ENCODE data around the gene CFAP299. TPM values are rescaled to one million over a fixed set of nuclear protein-coding genes. Genes with fewer than 3 reads are reported as not detected.
"Not testable (repeated sequence)": the region's sequence is repeated elsewhere in the genome, so short reads cannot be mapped to it uniquely, and the experiment has no call there.

CFAP299 gene
- total RNA-seq, 6 experiments from 2014 or later, result not detected

DNA sequence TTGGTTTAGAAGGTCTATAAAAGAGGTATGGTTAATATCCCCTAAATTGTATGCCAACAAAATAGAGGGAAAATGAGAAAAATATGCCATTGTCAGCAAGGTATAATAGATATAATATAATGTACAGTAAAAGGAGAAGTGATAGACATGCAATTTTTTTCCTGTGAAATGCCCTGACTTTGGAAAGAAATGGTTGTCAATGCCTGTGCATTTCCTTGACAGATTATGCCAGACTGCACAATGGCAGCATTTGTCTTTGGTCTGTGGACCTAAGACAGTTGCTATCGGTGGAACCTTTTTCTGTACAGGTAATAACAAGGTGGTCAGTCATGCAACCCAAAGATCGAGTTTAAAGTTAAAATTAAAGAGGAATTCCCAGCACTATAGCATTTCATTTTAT lies 301.7 kb downstream of the CFAP299 start:
- Histone ChIP-seq H3K27me3 (no peaks in the 10 kb centered on the region), H3K4me3 (no peak overlapping the region), H3K9me3 (no peaks in the 10 kb centered on the region), H3K4me1 (no peaks in the 10 kb centered on the region), H3K36me3 (no peaks in the 10 kb centered on the region), H3K27ac (no peak overlapping the region)
- ATAC-seq (no peak), DNase-seq (no peak)
- 49% methylated on average over 2 of the region's 2 CpGs for whole genome bisulfite sequencing (ENCODE audit: insufficient coverage, low coverage, low lambda C conversion rate, missing lambda C conversion rate)
- TF ChIP-seq CTCF (IDR thresholded peaks at IDR 0.05) (no peak), POLR2A (IDR thresholded peaks at IDR 0.05) (no peak)
- intact Hi-C loops (cut with DNase I), result no loop called here

GRCh38 chr4:80646061-80646460 lies 310.5 kb downstream of the CFAP299 start:
- DNase-seq (no peak), ATAC-seq (no peak)
- TF ChIP-seq POLR2A (IDR thresholded peaks at IDR 0.05) (no peak), CTCF (IDR thresholded peaks at IDR 0.05) (no peak)
- no peaks in the 10 kb centered on the region for H3K9me3 ChIP-seq
- no peak overlapping the region for H3K4me3 ChIP-seq
- no peaks in the 10 kb centered on the region for H3K36me3 ChIP-seq
- H3K4me1 ChIP-seq, result no peaks in the 10 kb centered on the region
- H3K27ac ChIP-seq, result no peak overlapping the region
- 28% methylated on average over 2 of the region's 2 CpGs for WGBS (ENCODE audit: insufficient coverage, low coverage, low lambda C conversion rate, missing lambda C conversion rate)
- intact Hi-C loops (cut with DNase I), result no loop called here
- no peaks in the 10 kb centered on the region for H3K27me3 ChIP-seq

DNA sequence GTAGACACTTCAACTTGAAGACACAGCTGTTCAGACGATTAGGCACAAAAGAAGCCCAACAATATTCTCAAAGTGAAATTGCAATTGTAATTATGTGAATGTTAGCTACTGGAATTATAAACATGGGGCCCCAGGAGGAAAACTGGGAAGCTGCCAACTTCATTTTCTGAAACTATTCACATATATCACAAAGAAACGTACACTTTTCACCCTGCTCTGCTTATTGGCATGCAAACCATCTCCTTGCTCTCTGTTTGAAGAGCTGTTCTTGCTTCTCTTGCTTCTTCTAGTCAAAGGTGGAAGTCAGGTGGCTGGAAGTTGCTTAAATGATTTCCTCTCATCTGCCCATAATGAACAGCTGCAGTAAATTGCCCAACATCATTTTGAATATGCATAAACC lies 320.1 kb downstream of the CFAP299 start:
- Histone ChIP-seq H3K4me3 (no peak overlapping the region), H3K27me3 (no peaks in the 10 kb centered on the region), H3K4me1 (no peaks in the 10 kb centered on the region), H3K9me3 (no peaks in the 10 kb centered on the region), H3K27ac (no peak overlapping the region), H3K36me3 (no peaks in the 10 kb centered on the region)
- intact Hi-C loops (cut with DNase I), result no loop called here
- ATAC-seq (no peak), DNase-seq (no peak)
- 52% methylated on average over 2 of the region's 2 CpGs for WGBS (ENCODE audit: insufficient coverage, low coverage, low lambda C conversion rate, missing lambda C conversion rate)
- TF ChIP-seq POLR2A (IDR thresholded peaks at IDR 0.05) (no peak), CTCF (IDR thresholded peaks at IDR 0.05) (no peak)

DNA sequence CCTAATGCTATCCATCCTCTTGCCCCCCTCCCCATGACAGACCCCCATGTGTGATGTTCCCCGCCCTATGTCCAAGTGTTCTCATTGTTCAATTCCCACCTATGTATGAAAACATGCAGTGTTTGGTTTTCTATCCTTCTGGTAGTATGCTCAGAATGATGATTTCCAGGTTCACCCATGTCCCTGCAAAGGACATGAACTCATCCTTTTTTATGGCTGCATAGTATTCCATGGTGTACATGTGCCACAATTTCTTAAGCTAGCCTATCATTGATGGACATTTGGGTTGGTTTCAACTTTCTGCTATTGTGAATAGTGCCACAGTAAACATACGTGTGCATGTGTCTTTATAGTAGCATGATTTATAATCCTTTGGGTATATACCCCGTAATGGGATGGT lies 334.6 kb downstream of the CFAP299 start:
- WGBS (ENCODE audit: insufficient coverage, low coverage, low lambda C conversion rate, missing lambda C conversion rate), result 91% methylated on average over 3 of the region's 3 CpGs

DNA sequence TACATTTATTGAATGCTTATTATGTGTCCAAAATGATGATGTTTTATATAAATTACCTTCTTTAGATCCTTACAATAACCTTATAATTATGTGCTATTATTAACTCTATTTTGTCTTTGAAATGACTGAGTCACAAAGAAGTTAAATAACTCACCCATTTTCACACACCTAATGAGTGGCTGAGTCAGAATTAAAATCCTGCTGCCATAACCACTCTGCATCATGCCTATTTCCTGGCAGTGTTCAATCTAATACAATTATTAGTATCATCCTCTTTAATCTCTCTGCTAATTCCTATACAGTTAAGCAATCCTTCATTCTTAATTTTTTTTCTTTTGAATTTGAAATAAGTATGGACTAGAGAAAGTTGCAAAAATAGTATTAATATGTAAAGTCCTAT lies 342.9 kb downstream of the CFAP299 start:
- Histone ChIP-seq H3K4me1 (no peaks in the 10 kb centered on the region), H3K27ac (no peak overlapping the region), H3K9me3 (no peaks in the 10 kb centered on the region), H3K27me3 (no peaks in the 10 kb centered on the region), H3K4me3 (no peak overlapping the region), H3K36me3 (no peaks in the 10 kb centered on the region)
- no peak for DNase-seq
- no peak for TF ChIP-seq POLR2A (IDR thresholded peaks at IDR 0.05)
- no peak for TF ChIP-seq CTCF (IDR thresholded peaks at IDR 0.05)
- ATAC-seq, result no peak
- intact Hi-C loops (cut with DNase I), result no loop called here

More for the DNA sequence above, 334.6 kb downstream of the CFAP299 start:
- H3K27me3 ChIP-seq; intact Hi-C loops (cut with DNase I); H3K27ac ChIP-seq; H3K36me3 ChIP-seq; H3K9me3 ChIP-seq; ATAC-seq; DNase-seq; H3K4me3 ChIP-seq; H3K4me1 ChIP-seq: not testable (repeated sequence)

Measured in right lobe of liver (tissue), 6 donors.